HepG2 (cell line): ENCODE results near the gene KRT7. TPM values are rescaled to one million over a fixed set of nuclear protein-coding genes. Genes with fewer than 3 reads are reported as not detected.

Source experiments
- ATAC-seq: fragments of 200-7000 bp; cut with Tn5 transposase; 3 replicates; pipeline ENCODE4 v1.9.1; 2020; ENCODE audit warnings: mild to moderate bottlenecking, moderate library complexity
- BruUV-seq: library from RNA; stranded (reverse); fragments of 400-500 nt; replicated peaks from 2 replicates; lab custom pipeline; 2021; lab: Mats Ljungman, UMichigan
- CTCF ChIA-PET: fragments of 300-600 bp; formaldehyde crosslinking; extraction: SDS; loops from one replicate; lab custom pipeline; 2021; ENCODE audit warnings: low total read pairs, inconsistent platforms, low intra/inter-chr PET ratio; lab: Yijun Ruan, JAX
- POLR2A ChIA-PET: fragments of 350-600 bp; sonication (Branson Sonifier 250); formaldehyde crosslinking; loops from one replicate; lab custom pipeline; 2020; ENCODE audit warnings: antibody characterized with exemption, inconsistent platforms; lab: Yijun Ruan, JAX
- DNase-seq: peaks from one replicate; pipeline ENCODE4 v3.0.0-alpha.2; 2015; ENCODE audit warnings: low spot score
- FAIRE-seq: peaks from 3 replicates; lab custom pipeline; 2011; peaks lifted over from hg19 to GRCh38; lab: Jason Lieb, UNC
- H2AFZ ChIP-seq: one replicate; pipeline ENCODE4 v1.6.1; 2011; ENCODE audit warnings: low read length, inconsistent platforms
- H3K27ac ChIP-seq: fragments of 300-600 bp; 3 replicates; pipeline ENCODE4 v1.8.0; 2011; ENCODE audit warnings: mixed run types, mild to moderate bottlenecking, mixed read lengths, low read length, inconsistent platforms; ENCODE audit not compliant: insufficient read depth; ENCODE audit errors: extremely low read length
- H3K27me3 ChIP-seq, 2 experiments: fragments of 200-600 bp in 1 of 2; 2 replicates in 1 of 2; 3 replicates in 1 of 2; pipeline versions ENCODE4 v1.6.0 to v1.8.0; 2011; ENCODE audit warnings: low read length in 2 of 2, mild to moderate bottlenecking in 2 of 2, moderate library complexity in 2 of 2, inconsistent platforms in 1 of 2; ENCODE audit not compliant: insufficient read depth in 2 of 2, control insufficient read depth in 1 of 2
- H3K36me3 ChIP-seq, 2 experiments: fragments of 200-600 bp in 1 of 2; replicated peaks in 1 of 2; 2 replicates in 1 of 2; 3 replicates in 1 of 2; pipeline versions ENCODE4 v1.5.1 to v1.8.0; 2011; ENCODE audit warnings: low read length in 2 of 2, inconsistent platforms in 1 of 2; ENCODE audit not compliant: insufficient read depth in 2 of 2, control insufficient read depth in 1 of 2
- H3K4me1 ChIP-seq: 2 replicates; pipeline ENCODE4 v1.5.1; 2012; ENCODE audit warnings: low read length, inconsistent platforms; ENCODE audit not compliant: insufficient read depth
- H3K4me2 ChIP-seq: 2 replicates; pipeline ENCODE4 v1.6.0; 2011; ENCODE audit warnings: low read depth, low read length, inconsistent platforms
- H3K4me3 ChIP-seq, 3 experiments: fragments of 200-600 bp in 1 of 3; sonication (generic), shearing (Covaris generic) in 1 of 3; replicated peaks in 1 of 3; 2 replicates each; pipeline ENCODE4 v1.5.1; 2011 to 2016; ENCODE audit warnings: low read length in 3 of 3, inconsistent platforms in 2 of 3, low read depth in 2 of 3, mild to moderate bottlenecking in 2 of 3, control low read depth in 1 of 3, mixed read lengths in 1 of 3; ENCODE audit not compliant: insufficient read depth in 1 of 3
- H3K79me2 ChIP-seq: one replicate; pipeline ENCODE4 v1.6.1; 2011; ENCODE audit warnings: low read length, inconsistent platforms; ENCODE audit not compliant: insufficient read depth
- H3K9ac ChIP-seq: 2 replicates; pipeline ENCODE4 v1.6.0; 2011; ENCODE audit warnings: mild to moderate bottlenecking, low read depth, low read length, inconsistent platforms; ENCODE audit not compliant: insufficient read depth
- H3K9me3 ChIP-seq: 2 replicates; pipeline ENCODE4 v1.5.1; 2012; ENCODE audit warnings: mild to moderate bottlenecking, low read length
- H4K20me1 ChIP-seq: 2 replicates; pipeline ENCODE4 v1.6.0; 2011; ENCODE audit warnings: inconsistent platforms, mild to moderate bottlenecking, low read length, moderate library complexity; ENCODE audit not compliant: insufficient read depth
- CEBPB ChIP-seq: IDR thresholded peaks from 2 replicates; pipeline ENCODE4 v1.6.1; 2011; ENCODE audit warnings: low read depth, low read length, improper control_type of control experiment, borderline replicate concordance
- CEBPG ChIP-seq: IDR thresholded peaks from 2 replicates; pipeline ENCODE4 v1.6.1; 2016
- GATAD2A ChIP-seq: IDR thresholded peaks from 2 replicates; pipeline ENCODE4 v1.6.1; 2016
- HDAC1 ChIP-seq: sonication (generic); formaldehyde crosslinking; IDR thresholded peaks from 2 replicates; pipeline ENCODE4 v1.5.1; 2020; ENCODE audit warnings: mild to moderate bottlenecking, missing genetic modification reagents
- HNRNPLL ChIP-seq: fragments of 200-400 bp; formaldehyde crosslinking; IDR thresholded peaks from 2 replicates; pipeline ENCODE4 v1.6.1; 2017; ENCODE audit warnings: mild to moderate bottlenecking, low read depth, low read length; ENCODE audit not compliant: poor library complexity, severe bottlenecking
- SIN3A ChIP-seq: IDR thresholded peaks from 2 replicates; pipeline ENCODE4 v1.6.1; 2011; ENCODE audit warnings: low read depth, mild to moderate bottlenecking, control low read depth, low read length, borderline replicate concordance
- SOX13 ChIP-seq, 3 experiments: fragments of 450-650 bp in 1 of 3; sonication (generic) in 1 of 3; formaldehyde crosslinking in 1 of 3; IDR thresholded peaks in 2 of 3; conservative IDR thresholded peaks in 1 of 3; 2 replicates each; pipeline versions ENCODE4 v1.5.0 to v1.6.1; 2016 to 2020; ENCODE audit warnings: antibody characterized with exemption in 1 of 3, mild to moderate bottlenecking in 1 of 3, missing compliant biosample characterization in 1 of 3, missing genetic modification reagents in 1 of 3, moderate library complexity in 1 of 3
- SOX5 ChIP-seq: IDR thresholded peaks from 2 replicates; pipeline ENCODE4 v1.6.1; 2016; ENCODE audit warnings: borderline replicate concordance
- SOX6 ChIP-seq, 2 experiments: fragments of 450-650 bp in 1 of 2; sonication (generic) in 1 of 2; formaldehyde crosslinking in 1 of 2; IDR thresholded peaks; 2 replicates each; pipeline versions ENCODE4 v1.4.0 to v1.6.1; 2017 to 2020; ENCODE audit warnings: antibody characterized with exemption in 1 of 2, mild to moderate bottlenecking in 1 of 2, missing genetic modification reagents in 1 of 2
- ZNF230 ChIP-seq: sonication (generic); formaldehyde crosslinking; IDR thresholded peaks from 2 replicates; pipeline ENCODE4 v1.4.0; 2020; ENCODE audit warnings: mild to moderate bottlenecking, missing genetic modification reagents
- ZNF7 ChIP-seq: IDR thresholded peaks from 2 replicates; pipeline ENCODE4 v1.6.1; 2016; ENCODE audit warnings: missing biosample characterization, missing genetic modification reagents
- ZNF747 ChIP-seq: sonication (generic); formaldehyde crosslinking; IDR thresholded peaks from 2 replicates; pipeline ENCODE4 v1.8.1; 2023; ENCODE audit warnings: missing genetic modification reagents, mild to moderate bottlenecking, borderline replicate concordance
- WGBS: methylation state at CpG from one replicate; pipeline ENCODE4 v1.1.6; 2017; ENCODE audit warnings: low lambda C conversion rate; 5-methylcytosine and 5-hydroxymethylcytosine counted together
- in situ Hi-C: cut with HindIII; loops from 2 replicates; pipeline ENCODE4 v1.10.0; 2017; ENCODE audit warnings: low pct_unique_long_range_greater_than_20kb; ENCODE audit not compliant: extremely low pct_ligation_motif_present
- intact Hi-C: fragments of 100-400 bp; cut with micrococcal nuclease; formaldehyde crosslinking; loops from one replicate; pipeline ENCODE4 v1.10.0; 2022; ENCODE audit not compliant: unreplicated experiment
- polyA plus RNA-seq, 8 experiments: library from polyadenylated mRNA; depleted of rRNA in 3 of 8; stranded (reverse) in 7 of 8; unstranded in 1 of 8; fragments of >200 nt; fragmentation: Illumina TruSeq in 4 of 8; extraction: Trizol in 4 of 8; gene quantifications; 2 replicates each; pipeline versions ENCODE4 v1.2.1 to v1.2.3, GENCODE V29; 2011 to 2016; ENCODE audit warnings: low read depth in 4 of 8, missing spikeins in 1 of 8, mixed read lengths in 1 of 8; ENCODE audit not compliant: insufficient read depth in 1 of 8
- total RNA-seq, 5 experiments: library from RNA; depleted of rRNA; stranded (reverse); fragments of >200 nt; fragmentation: Illumina TruSeq; extraction: Trizol; gene quantifications; 2 replicates each; pipeline ENCODE4 v1.2.3, GENCODE V29; 2016; ENCODE audit warnings: low read depth in 1 of 5
- TF ChIP-seq, protein P1 (sequence below), 2 experiments: fragments of 450-650 bp in 1 of 2; sonication (generic) in 1 of 2; formaldehyde crosslinking; IDR thresholded peaks; 2 replicates each; pipeline versions ENCODE4 v1.5.0 to v1.8.0; 2020 to 2022; ENCODE audit warnings: mild to moderate bottlenecking in 1 of 2, missing genetic modification reagents in 1 of 2
- TF ChIP-seq, protein P2 (sequence below): sonication (generic); formaldehyde crosslinking; IDR thresholded peaks from 2 replicates; pipeline ENCODE4 v1.4.0; 2020; ENCODE audit warnings: mild to moderate bottlenecking, missing genetic modification reagents
- TF ChIP-seq, protein P3 (sequence below), 2 experiments: sonication (generic) in 1 of 2; formaldehyde crosslinking in 1 of 2; IDR thresholded peaks; 2 replicates each; pipeline versions ENCODE4 v1.6.1 to v1.9.0; 2014 to 2022; ENCODE audit warnings: antibody characterized with exemption in 1 of 2, borderline replicate concordance in 1 of 2, inconsistent platforms in 1 of 2, low read depth in 1 of 2, missing genetic modification reagents in 1 of 2

Gene KRT7
- total and polyA plus RNA-seq, 2 of the 13 experiments (the other 11 are each of a cell fraction or from before 2014, with no cell fraction given) = 0.83 TPM; not detected in 1

DNA sequence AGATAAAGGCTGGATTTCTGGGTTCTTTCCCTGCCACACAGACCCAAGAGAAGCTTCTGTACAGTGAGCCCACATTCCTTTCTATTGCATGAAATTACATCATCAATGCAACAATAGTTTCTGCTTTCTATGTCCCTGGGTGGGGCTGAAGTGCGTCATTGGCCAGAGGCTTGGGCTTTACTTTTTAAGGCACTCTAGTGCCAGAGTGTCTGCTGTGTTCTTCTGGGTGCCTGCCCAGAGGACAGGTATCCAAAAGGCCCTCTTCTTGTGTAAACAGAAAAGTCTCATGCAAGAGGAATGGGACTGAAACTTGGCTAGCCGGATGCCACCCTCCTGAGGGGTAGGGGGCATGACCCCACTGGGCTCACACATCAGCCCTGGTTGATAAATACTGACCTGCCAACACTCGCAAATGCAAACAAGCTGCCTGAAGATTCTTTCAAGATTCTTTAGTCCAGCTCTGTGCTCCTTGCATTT, 47.3 kb downstream of the KRT7 start:
- H3K27me3 ChIP-seq = peaks cover 4 to 31% of the 10 kb centered on the region in 2 experiments; a peak in 2 of 5 replicates
- in situ Hi-C loops = no loop called here
- H4K20me1 ChIP-seq = no peaks in the 10 kb centered on the region
- CTCF ChIA-PET = interaction anchor here (1.5 to 1.8 kb wide), 2 partner anchors 47 to 58 kb away, joined by 3 to 4 read pairs; no protein-coding TSS in a partner anchor
- no peak overlapping the region for H3K4me3 ChIP-seq
- H2AFZ ChIP-seq = no peak overlapping the region
- 4% methylated on average over 3 of the region's 3 CpGs for WGBS
- no peak overlapping the region for H3K9ac ChIP-seq
- ATAC-seq = no peak
- H3K4me2 ChIP-seq = no peak overlapping the region
- H3K4me1 ChIP-seq = peaks cover 36% of the 10 kb centered on the region
- FAIRE-seq = no peak
- BruUV-seq = no TSS peak
- DNase-seq = peak; percentile 67
- H3K79me2 ChIP-seq = no peaks in the 10 kb centered on the region
- no peaks in the 10 kb centered on the region for H3K9me3 ChIP-seq
- no peak overlapping the region for H3K27ac ChIP-seq
- intact Hi-C loops = no loop called here
- POLR2A ChIA-PET = no interaction called here
- no peaks in the 10 kb centered on the region for H3K36me3 ChIP-seq
- TF ChIP-seq ZNF747 (CRISPR knock-in tag) = no peak
- TF ChIP-seq HNRNPLL = no peak
- no peak for TF ChIP-seq ZNF7 (CRISPR knock-in tag)
- TF ChIP-seq, protein P1, sequence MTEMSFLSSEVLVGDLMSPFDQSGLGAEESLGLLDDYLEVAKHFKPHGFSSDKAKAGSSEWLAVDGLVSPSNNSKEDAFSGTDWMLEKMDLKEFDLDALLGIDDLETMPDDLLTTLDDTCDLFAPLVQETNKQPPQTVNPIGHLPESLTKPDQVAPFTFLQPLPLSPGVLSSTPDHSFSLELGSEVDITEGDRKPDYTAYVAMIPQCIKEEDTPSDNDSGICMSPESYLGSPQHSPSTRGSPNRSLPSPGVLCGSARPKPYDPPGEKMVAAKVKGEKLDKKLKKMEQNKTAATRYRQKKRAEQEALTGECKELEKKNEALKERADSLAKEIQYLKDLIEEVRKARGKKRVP (CRISPR knock-in tag; IDR thresholded peaks at IDR 0.05) = peak in 1 of 2 experiments; percentile 96; a peak in 2 of 4 replicates
- TF ChIP-seq GATAD2A (CRISPR knock-in tag) = peak; percentile 17; the same call in 1 of the 2 replicates
- TF ChIP-seq CEBPG = peak; percentile 42; the same call in 1 of the 2 replicates
- no peak for TF ChIP-seq HDAC1 (CRISPR knock-in tag)
- TF ChIP-seq, protein P2, sequence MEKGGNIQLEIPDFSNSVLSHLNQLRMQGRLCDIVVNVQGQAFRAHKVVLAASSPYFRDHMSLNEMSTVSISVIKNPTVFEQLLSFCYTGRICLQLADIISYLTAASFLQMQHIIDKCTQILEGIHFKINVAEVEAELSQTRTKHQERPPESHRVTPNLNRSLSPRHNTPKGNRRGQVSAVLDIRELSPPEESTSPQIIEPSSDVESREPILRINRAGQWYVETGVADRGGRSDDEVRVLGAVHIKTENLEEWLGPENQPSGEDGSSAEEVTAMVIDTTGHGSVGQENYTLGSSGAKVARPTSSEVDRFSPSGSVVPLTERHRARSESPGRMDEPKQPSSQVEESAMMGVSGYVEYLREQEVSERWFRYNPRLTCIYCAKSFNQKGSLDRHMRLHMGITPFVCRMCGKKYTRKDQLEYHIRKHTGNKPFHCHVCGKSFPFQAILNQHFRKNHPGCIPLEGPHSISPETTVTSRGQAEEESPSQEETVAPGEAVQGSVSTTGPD = no peak
- TF ChIP-seq, protein P3, sequence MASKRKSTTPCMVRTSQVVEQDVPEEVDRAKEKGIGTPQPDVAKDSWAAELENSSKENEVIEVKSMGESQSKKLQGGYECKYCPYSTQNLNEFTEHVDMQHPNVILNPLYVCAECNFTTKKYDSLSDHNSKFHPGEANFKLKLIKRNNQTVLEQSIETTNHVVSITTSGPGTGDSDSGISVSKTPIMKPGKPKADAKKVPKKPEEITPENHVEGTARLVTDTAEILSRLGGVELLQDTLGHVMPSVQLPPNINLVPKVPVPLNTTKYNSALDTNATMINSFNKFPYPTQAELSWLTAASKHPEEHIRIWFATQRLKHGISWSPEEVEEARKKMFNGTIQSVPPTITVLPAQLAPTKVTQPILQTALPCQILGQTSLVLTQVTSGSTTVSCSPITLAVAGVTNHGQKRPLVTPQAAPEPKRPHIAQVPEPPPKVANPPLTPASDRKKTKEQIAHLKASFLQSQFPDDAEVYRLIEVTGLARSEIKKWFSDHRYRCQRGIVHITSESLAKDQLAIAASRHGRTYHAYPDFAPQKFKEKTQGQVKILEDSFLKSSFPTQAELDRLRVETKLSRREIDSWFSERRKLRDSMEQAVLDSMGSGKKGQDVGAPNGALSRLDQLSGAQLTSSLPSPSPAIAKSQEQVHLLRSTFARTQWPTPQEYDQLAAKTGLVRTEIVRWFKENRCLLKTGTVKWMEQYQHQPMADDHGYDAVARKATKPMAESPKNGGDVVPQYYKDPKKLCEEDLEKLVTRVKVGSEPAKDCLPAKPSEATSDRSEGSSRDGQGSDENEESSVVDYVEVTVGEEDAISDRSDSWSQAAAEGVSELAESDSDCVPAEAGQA (IDR thresholded peaks at IDR 0.05; ENCODE audit: low read depth) = no peak
- TF ChIP-seq, protein P3 (CRISPR knock-in tag; IDR thresholded peaks at IDR 0.05; ENCODE audit: borderline replicate concordance) = no peak
- TF ChIP-seq SOX5 (CRISPR knock-in tag) = no peak
- TF ChIP-seq SIN3A = no peak
- TF ChIP-seq ZNF230 = no peak
- no peak for TF ChIP-seq SOX6 (IDR thresholded peaks at IDR 0.05)
- TF ChIP-seq SOX6 (CRISPR knock-in tag; IDR thresholded peaks at IDR 0.05) = peak; percentile 29; the same call in 1 of the 2 replicates
- TF ChIP-seq CEBPB = peak; percentile 48
- no peak for TF ChIP-seq SOX13 (IDR thresholded peaks at IDR 0.05)
- peak in 1 of 2 experiments; percentile 36; a peak in 1 of 4 replicates for TF ChIP-seq SOX13 (CRISPR knock-in tag; conservative IDR thresholded peaks at IDR 0.05 in 1 of 2, IDR thresholded peaks at IDR 0.05 in 1 of 2)
